Panc1 (cell line): ENCODE data around the gene RFX7. TPM values are rescaled to one million over a fixed set of nuclear protein-coding genes. Genes with fewer than 3 reads are reported as not detected.

Experiments used
- ATAC-seq: fragments of 200-7000 bp; cut with Tn5 transposase; 2 replicates; pipeline ENCODE4 v1.9.1; 2020; ENCODE audit warnings: mild to moderate bottlenecking, moderate library complexity
- BruUV-seq: library from RNA; stranded (reverse); fragments of 400-500 nt; replicated peaks from 2 replicates; lab custom pipeline; 2021; lab: Mats Ljungman, UMichigan
- CTCF ChIA-PET: fragments of 300-600 bp; sonication (Branson Sonifier 250); formaldehyde crosslinking; loops from one replicate; lab custom pipeline; 2022; ENCODE audit warnings: antibody characterized with exemption; lab: Charles Lee
- POLR2A ChIA-PET: fragments of 300-600 bp; sonication (Branson Sonifier 250); formaldehyde crosslinking; loops from one replicate; lab custom pipeline; 2022; ENCODE audit warnings: antibody characterized with exemption; lab: Charles Lee
- DNase-seq: peaks from one replicate; pipeline ENCODE4 v3.0.0-alpha.2; 2010; ENCODE audit warnings: low read depth, low spot score
- H3K27ac ChIP-seq: 2 replicates; pipeline ENCODE4 v1.5.1; 2011; ENCODE audit warnings: mild to moderate bottlenecking, low read length, inconsistent platforms
- H3K27me3 ChIP-seq: fragments of 200-500 bp; sonication (Bioruptor generic); 2 replicates; pipeline ENCODE4 v1.6.0; 2014; ENCODE audit warnings: low read length, inconsistent platforms; ENCODE audit not compliant: control insufficient read depth, insufficient read depth
- H3K36me3 ChIP-seq: fragments of 200-500 bp; sonication (Bioruptor generic); 2 replicates; pipeline ENCODE4 v1.5.1; 2014; ENCODE audit warnings: inconsistent platforms, mild to moderate bottlenecking, low read length, moderate library complexity; ENCODE audit not compliant: control insufficient read depth, insufficient read depth
- H3K4me1 ChIP-seq: 2 replicates; pipeline ENCODE4 v1.5.1; 2011; ENCODE audit warnings: inconsistent platforms, mild to moderate bottlenecking, low read length, moderate library complexity; ENCODE audit not compliant: control insufficient read depth, insufficient read depth
- H3K4me3 ChIP-seq, 2 experiments: 2 replicates each; pipeline ENCODE4 v1.5.1; 2011 to 2012; ENCODE audit warnings: low read depth in 2 of 2, low read length in 2 of 2, mild to moderate bottlenecking in 2 of 2, inconsistent platforms in 1 of 2, moderate library complexity in 1 of 2
- H3K9me3 ChIP-seq: fragments of 200-500 bp; sonication (Bioruptor generic); 2 replicates; pipeline ENCODE4 v1.5.1; 2014; ENCODE audit warnings: low read depth, mild to moderate bottlenecking, inconsistent platforms, low read length, moderate library complexity; ENCODE audit not compliant: control insufficient read depth, insufficient read depth
- POLR2AphosphoS5 ChIP-seq: IDR thresholded peaks from 2 replicates; pipeline ENCODE4 v1.6.1; 2012; ENCODE audit warnings: mild to moderate bottlenecking, low read depth, low read length, moderate library complexity
- SIN3A ChIP-seq: IDR thresholded peaks from 2 replicates; pipeline ENCODE4 v1.6.1; 2012; ENCODE audit warnings: low read depth, mild to moderate bottlenecking, low read length, moderate library complexity, borderline replicate concordance; ENCODE audit not compliant: insufficient read depth
- TCF7L2 ChIP-seq: IDR thresholded peaks from 2 replicates; pipeline ENCODE4 v1.6.1; 2011; ENCODE audit warnings: mild to moderate bottlenecking, low read depth, low read length, inconsistent platforms
- in situ Hi-C: cut with HindIII; loops from 2 replicates; pipeline ENCODE4 v1.10.0; 2016; ENCODE audit warnings: low sequenced_read_pairs, low pct_unique_long_range_greater_than_20kb
- intact Hi-C: fragments of 100-400 bp; cut with micrococcal nuclease; formaldehyde crosslinking; loops from one replicate; pipeline ENCODE4 v1.10.0; 2022; ENCODE audit not compliant: unreplicated experiment
- total RNA-seq: library from RNA; stranded (reverse); gene quantifications from one replicate; pipeline ENCODE4 v1.2.1, GENCODE V29; 2021; ENCODE audit not compliant: unreplicated experiment
- TF ChIP-seq, protein P1 (sequence below), 2 experiments: IDR thresholded peaks; 2 replicates each; pipeline ENCODE4 v1.6.1; 2011 to 2012; ENCODE audit warnings: low read depth in 2 of 2, control low read depth in 1 of 2, low read length in 1 of 2, mild to moderate bottlenecking in 1 of 2, moderate library complexity in 1 of 2; ENCODE audit not compliant: insufficient read depth in 1 of 2
- TF ChIP-seq, protein P2 (sequence below): fragments of 450-650 bp; IDR thresholded peaks from 2 replicates; pipeline ENCODE4 v1.5.1; 2017; ENCODE audit warnings: mild to moderate bottlenecking

RFX7 gene
- total RNA-seq, 1 experiment from 2014 or later: 24.2 TPM

DNA sequence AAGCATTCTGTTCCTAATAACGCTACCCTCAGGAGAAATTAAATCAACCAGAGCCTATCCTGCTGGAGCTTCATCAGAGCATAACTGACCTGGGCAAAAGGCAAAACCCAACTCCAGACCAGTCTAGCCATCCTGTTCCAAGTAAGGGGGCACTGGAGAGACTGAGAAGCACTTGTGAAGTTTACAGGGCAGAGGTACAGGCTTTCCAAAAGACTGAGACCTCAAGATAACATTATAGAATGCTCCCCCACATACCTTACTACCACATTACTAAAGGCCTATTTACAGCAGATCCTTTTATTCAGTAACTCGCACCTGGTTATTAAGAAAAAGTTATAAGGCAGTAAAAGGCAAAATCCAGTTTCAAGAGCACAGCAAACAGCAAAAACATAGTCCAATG is 35.5 kb downstream of the RFX7 start:
- Histone ChIP-seq H3K4me3 (no peak overlapping the region), H3K36me3 (no peaks in the 10 kb centered on the region), H3K27ac (no peak overlapping the region), H3K9me3 (no peaks in the 10 kb centered on the region), H3K27me3 (no peaks in the 10 kb centered on the region), H3K4me1 (no peaks in the 10 kb centered on the region)
- ATAC-seq (no peak), DNase-seq (no peak)
- ChIA-PET CTCF (no interaction called here), POLR2A (no interaction called here)
- intact Hi-C loops: no loop called here
- no TSS peak for BruUV-seq
- in situ Hi-C loops: no loop called here
- TF ChIP-seq POLR2AphosphoS5 (no peak), SIN3A (no peak), TCF7L2 (no peak)
- TF ChIP-seq, protein P1, sequence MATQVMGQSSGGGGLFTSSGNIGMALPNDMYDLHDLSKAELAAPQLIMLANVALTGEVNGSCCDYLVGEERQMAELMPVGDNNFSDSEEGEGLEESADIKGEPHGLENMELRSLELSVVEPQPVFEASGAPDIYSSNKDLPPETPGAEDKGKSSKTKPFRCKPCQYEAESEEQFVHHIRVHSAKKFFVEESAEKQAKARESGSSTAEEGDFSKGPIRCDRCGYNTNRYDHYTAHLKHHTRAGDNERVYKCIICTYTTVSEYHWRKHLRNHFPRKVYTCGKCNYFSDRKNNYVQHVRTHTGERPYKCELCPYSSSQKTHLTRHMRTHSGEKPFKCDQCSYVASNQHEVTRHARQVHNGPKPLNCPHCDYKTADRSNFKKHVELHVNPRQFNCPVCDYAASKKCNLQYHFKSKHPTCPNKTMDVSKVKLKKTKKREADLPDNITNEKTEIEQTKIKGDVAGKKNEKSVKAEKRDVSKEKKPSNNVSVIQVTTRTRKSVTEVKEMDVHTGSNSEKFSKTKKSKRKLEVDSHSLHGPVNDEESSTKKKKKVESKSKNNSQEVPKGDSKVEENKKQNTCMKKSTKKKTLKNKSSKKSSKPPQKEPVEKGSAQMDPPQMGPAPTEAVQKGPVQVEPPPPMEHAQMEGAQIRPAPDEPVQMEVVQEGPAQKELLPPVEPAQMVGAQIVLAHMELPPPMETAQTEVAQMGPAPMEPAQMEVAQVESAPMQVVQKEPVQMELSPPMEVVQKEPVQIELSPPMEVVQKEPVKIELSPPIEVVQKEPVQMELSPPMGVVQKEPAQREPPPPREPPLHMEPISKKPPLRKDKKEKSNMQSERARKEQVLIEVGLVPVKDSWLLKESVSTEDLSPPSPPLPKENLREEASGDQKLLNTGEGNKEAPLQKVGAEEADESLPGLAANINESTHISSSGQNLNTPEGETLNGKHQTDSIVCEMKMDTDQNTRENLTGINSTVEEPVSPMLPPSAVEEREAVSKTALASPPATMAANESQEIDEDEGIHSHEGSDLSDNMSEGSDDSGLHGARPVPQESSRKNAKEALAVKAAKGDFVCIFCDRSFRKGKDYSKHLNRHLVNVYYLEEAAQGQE (IDR thresholded peaks at IDR 0.05; ENCODE audit: insufficient read depth in 1 of 2, low read depth in 2 of 2, low read length in 1 of 2): no peak
- TF ChIP-seq, protein P2, sequence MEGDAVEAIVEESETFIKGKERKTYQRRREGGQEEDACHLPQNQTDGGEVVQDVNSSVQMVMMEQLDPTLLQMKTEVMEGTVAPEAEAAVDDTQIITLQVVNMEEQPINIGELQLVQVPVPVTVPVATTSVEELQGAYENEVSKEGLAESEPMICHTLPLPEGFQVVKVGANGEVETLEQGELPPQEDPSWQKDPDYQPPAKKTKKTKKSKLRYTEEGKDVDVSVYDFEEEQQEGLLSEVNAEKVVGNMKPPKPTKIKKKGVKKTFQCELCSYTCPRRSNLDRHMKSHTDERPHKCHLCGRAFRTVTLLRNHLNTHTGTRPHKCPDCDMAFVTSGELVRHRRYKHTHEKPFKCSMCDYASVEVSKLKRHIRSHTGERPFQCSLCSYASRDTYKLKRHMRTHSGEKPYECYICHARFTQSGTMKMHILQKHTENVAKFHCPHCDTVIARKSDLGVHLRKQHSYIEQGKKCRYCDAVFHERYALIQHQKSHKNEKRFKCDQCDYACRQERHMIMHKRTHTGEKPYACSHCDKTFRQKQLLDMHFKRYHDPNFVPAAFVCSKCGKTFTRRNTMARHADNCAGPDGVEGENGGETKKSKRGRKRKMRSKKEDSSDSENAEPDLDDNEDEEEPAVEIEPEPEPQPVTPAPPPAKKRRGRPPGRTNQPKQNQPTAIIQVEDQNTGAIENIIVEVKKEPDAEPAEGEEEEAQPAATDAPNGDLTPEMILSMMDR: no peak

DNA sequence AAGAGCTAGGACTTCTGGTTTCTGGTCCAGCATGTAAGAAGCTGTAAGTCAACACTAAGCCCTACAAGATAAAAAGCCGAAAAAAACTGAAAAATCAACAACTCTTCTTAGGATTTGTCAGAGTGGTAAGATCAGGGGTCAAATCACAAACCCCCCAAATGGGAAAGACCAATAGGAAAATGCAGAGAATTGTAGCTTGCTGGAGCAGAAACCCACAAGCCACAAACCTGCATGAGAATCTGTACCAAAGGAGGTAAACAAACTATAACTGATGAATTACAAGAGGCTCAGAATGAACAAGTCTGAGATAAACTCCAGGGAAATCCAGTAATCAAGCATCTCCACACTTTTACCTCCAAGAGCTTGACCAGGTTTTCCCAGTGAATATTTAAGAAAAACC is 36.0 kb downstream of the RFX7 start:
- H3K36me3 ChIP-seq: no peaks in the 10 kb centered on the region
- CTCF ChIA-PET: no interaction called here
- intact Hi-C loops (no loop called here), in situ Hi-C loops (no loop called here)
- TF ChIP-seq TCF7L2 (no peak), SIN3A (no peak), POLR2AphosphoS5 (no peak)
- TF ChIP-seq, protein P1 (IDR thresholded peaks at IDR 0.05; ENCODE audit: insufficient read depth in 1 of 2, low read depth in 2 of 2, low read length in 1 of 2): no peak
- TF ChIP-seq, protein P2: no peak
- no peak overlapping the region for H3K27ac ChIP-seq
- no peaks in the 10 kb centered on the region for H3K27me3 ChIP-seq
- POLR2A ChIA-PET: no interaction called here
- BruUV-seq: no TSS peak
- DNase-seq (no peak), ATAC-seq (no peak)
- H3K4me3 ChIP-seq: no peak overlapping the region
- H3K4me1 ChIP-seq: no peaks in the 10 kb centered on the region
- no peaks in the 10 kb centered on the region for H3K9me3 ChIP-seq
